Kidney epithelial cell (primary cell): ENCODE data around the gene RANBP17. TPM values are rescaled to one million over a fixed set of nuclear protein-coding genes. Genes with fewer than 3 reads are reported as not detected.
A peak's percentile ranks its signal among the peaks of the same experiment; 100 is the strongest.
"Not testable (repeated sequence)": the region's sequence is repeated elsewhere in the genome, so short reads cannot be mapped to it uniquely, and the experiment has no call there.

Experiments
- DNase-seq: peaks from one replicate; pipeline ENCODE4 v3.0.0-alpha.2; 2010; ENCODE audit warnings: low read depth
- H3K27me3 ChIP-seq: 2 replicates; pipeline ENCODE4 v1.6.0; 2011; ENCODE audit warnings: low read length; ENCODE audit not compliant: control insufficient read depth, insufficient read depth
- H3K36me3 ChIP-seq: 2 replicates; pipeline ENCODE4 v1.5.1; 2011; ENCODE audit warnings: low read length; ENCODE audit not compliant: control insufficient read depth, insufficient read depth
- H3K4me3 ChIP-seq: 2 replicates; pipeline ENCODE4 v1.5.1; 2011; ENCODE audit warnings: low read depth, mild to moderate bottlenecking, control low read depth, low read length
- total RNA-seq: library from RNA; depleted of rRNA; stranded (reverse); fragments of >200 nt; gene quantifications from 2 replicates; pipeline ENCODE4 v1.2.3, GENCODE V29; 2015
- TF ChIP-seq, protein P1 (sequence below): IDR thresholded peaks from 2 replicates; pipeline ENCODE4 v1.5.1; 2011; ENCODE audit warnings: mild to moderate bottlenecking, moderate library complexity, low read length, control low read depth, inconsistent platforms; ENCODE audit not compliant: insufficient read depth, poor library complexity, severe bottlenecking

Gene RANBP17
- total RNA-seq, 1 donor from 2014 or later = 10.4 TPM

DNA sequence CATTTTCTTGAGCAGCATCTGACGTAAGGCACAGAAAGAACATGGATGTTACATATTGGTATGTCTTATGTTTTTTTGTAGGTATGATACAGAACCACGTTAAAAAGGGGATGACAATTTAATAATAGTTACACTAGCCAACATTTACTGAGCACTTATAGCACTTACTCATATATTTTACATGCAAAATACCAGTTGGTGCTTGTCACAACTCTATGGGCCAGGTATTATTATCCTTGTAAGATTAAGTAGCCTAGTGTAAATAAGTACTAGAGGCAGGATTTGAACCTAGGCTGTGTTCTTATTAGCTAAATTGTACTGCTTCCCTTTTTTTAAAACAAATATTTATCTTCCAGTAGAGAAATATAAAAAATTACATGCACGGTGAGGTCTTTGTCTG, 83.5 kb downstream of the RANBP17 start:
- no peak for DNase-seq
- Histone ChIP-seq H3K36me3 (no peaks in the 10 kb centered on the region), H3K27me3 (no peaks in the 10 kb centered on the region), H3K4me3 (no peak overlapping the region)
- TF ChIP-seq, protein P1, sequence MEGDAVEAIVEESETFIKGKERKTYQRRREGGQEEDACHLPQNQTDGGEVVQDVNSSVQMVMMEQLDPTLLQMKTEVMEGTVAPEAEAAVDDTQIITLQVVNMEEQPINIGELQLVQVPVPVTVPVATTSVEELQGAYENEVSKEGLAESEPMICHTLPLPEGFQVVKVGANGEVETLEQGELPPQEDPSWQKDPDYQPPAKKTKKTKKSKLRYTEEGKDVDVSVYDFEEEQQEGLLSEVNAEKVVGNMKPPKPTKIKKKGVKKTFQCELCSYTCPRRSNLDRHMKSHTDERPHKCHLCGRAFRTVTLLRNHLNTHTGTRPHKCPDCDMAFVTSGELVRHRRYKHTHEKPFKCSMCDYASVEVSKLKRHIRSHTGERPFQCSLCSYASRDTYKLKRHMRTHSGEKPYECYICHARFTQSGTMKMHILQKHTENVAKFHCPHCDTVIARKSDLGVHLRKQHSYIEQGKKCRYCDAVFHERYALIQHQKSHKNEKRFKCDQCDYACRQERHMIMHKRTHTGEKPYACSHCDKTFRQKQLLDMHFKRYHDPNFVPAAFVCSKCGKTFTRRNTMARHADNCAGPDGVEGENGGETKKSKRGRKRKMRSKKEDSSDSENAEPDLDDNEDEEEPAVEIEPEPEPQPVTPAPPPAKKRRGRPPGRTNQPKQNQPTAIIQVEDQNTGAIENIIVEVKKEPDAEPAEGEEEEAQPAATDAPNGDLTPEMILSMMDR = no peak

DNA sequence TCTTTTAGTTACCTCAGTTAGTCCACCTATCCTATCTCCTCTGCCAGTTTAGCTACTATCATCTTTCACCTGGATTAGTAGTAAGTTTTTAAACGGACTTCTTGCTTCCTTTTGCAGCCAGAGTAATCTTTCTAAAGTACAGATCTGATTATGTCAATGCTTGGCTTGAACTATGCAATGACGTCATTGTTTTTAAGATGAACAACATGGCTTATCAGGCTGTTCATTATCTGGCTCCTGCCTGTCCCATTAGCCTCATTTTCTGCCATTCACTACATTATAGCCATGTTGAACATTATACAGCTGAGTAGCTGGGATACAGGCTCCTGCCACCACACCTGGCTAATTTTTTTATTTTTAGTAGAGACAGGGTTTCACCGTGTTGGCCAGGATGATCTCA, 98.7 kb downstream of the RANBP17 start:
- no peak overlapping the region for H3K4me3 ChIP-seq
- TF ChIP-seq, protein P1 = no peak
- no peak for DNase-seq

DNA sequence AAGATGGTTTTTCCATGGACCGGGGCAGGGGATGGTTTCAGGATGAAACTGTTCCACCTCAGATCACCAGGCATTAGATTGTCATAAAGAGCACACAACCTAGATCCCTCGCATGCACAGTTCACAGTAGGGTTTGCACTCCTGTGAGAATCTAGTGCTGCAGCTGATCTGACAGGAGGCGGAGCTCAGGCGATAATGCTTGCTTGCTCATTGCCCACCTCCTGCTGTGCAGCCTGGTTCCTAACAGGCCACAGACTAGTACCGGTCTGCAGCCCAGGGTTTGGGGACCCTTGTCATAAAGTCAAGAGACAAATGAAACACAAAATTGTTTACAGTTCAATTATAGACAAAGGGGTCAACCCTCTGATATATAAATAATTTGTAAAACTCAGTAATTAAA, 101.7 kb downstream of the RANBP17 start:
- Histone ChIP-seq H3K4me3 (no peak overlapping the region), H3K36me3 (no peaks in the 10 kb centered on the region), H3K27me3 (no peaks in the 10 kb centered on the region)
- TF ChIP-seq, protein P1 = no peak
- DNase-seq = no peak

More for the DNA sequence above, 98.7 kb downstream of the RANBP17 start:
- Histone ChIP-seq H3K27me3 (no peaks in the 10 kb centered on the region), H3K36me3 (no peaks in the 10 kb centered on the region)

DNA sequence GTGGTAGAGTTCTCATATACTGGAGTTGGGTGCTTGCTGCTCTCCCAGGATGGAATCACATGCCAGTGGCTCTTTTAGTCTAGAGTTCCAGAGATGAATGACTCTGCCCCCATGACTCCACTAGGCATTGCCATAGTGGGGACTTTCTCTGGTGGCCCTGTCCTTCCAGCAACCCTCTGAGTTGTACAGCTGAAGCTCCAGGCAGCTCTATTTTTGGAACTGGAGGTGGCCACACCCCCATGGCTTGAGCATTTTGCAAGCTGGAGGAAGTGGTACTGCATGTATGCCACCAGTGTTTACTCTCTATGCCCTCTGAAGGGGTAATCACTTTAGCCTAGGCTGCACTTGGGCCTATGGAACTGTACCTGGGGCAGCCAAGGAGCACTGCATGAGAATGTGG, 112.6 kb downstream of the RANBP17 start:
- no peaks in the 10 kb centered on the region for H3K36me3 ChIP-seq
- DNase-seq = no peak
- TF ChIP-seq, protein P1 = no peak
- H3K4me3 ChIP-seq = no peak overlapping the region
- no peaks in the 10 kb centered on the region for H3K27me3 ChIP-seq

DNA sequence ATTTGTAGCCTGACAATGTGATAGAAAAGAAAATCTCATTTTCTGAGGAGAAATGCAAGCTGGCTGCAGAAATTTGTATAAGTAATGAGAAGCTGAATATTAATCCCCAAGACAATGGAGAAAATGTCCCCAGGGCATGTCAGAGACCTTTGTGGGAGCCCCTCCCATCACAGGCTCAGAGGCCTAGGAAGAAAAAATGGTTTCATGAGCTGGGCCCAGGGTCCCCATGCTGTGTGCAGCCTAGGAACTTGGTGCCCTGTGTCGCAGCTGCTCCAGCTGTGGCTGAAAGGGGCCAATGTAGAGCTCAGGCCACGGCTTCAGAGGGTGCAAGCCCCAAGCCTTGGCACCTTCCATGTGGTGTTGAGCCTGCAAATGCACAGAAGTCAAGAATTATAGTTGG, 118.4 kb downstream of the RANBP17 start:
- not testable (repeated sequence) for H3K4me3 ChIP-seq, DNase-seq

DNA sequence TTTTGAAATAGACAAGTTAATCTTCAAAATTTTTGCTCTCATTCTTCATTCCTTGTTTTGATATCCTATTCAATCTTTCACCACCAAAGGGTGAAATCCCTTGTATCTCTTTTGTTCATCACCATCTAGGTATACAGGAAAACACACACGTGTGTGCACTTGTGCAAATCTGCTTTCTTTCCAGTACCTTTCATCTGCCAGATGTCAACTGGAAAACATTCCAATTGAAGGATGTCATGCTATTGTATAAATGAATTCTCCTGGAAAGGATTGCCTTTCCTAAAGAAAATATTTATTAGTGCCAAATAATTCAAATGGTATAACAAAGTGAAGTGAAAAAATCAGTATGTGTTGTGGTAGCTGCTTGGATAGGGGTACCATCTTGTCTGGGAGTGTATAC, 123.7 kb downstream of the RANBP17 start:
- Histone ChIP-seq H3K4me3 (no peak overlapping the region), H3K27me3 (no peaks in the 10 kb centered on the region), H3K36me3 (no peaks in the 10 kb centered on the region)
- no peak for DNase-seq
- TF ChIP-seq, protein P1 = no peak

More for the DNA sequence above, 118.4 kb downstream of the RANBP17 start:
- H3K36me3 ChIP-seq, H3K27me3 ChIP-seq: not testable (repeated sequence)

DNA sequence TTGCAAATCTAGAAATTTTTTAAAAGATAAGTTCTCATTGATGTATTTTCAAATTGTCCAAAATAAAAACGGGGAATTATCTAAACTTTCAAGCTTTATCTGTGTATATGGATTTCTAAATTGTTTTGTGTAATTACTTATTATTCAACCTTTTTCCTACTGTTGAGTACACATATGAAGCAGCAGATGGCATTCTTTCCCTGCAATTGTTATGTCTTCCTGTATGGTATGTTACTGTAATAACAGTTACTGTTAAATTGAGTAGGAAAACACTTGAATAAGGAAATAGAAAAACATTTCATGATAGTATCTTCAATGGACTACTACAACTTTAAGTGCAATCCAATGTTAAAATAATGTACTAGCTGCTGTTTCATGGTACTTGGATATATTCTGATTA, 124.8 kb downstream of the RANBP17 start:
- DNase-seq = no peak
- no peaks in the 10 kb centered on the region for H3K36me3 ChIP-seq
- TF ChIP-seq, protein P1 = peak; percentile 6
- H3K27me3 ChIP-seq = no peaks in the 10 kb centered on the region
- no peak overlapping the region for H3K4me3 ChIP-seq
